Left ventricle myocardium inferior (tissue), 1 donor: ENCODE results near the gene GAB1. TPM values are rescaled to one million over a fixed set of nuclear protein-coding genes. Genes with fewer than 3 reads are reported as not detected.

ENCODE experiments used
- DNase-seq: peaks from one replicate; pipeline ENCODE4 v3.0.0-alpha.2; 2020
- H3K27ac ChIP-seq: fragments of 200-600 bp; replicated peaks from 2 replicates; pipeline ENCODE4 v1.8.0; 2021
- H3K27me3 ChIP-seq: fragments of 200-600 bp; 2 replicates; pipeline ENCODE4 v1.8.0; 2021; ENCODE audit warnings: low read depth
- H3K36me3 ChIP-seq: fragments of 200-600 bp; 2 replicates; pipeline ENCODE4 v1.8.0; 2021
- H3K4me1 ChIP-seq: fragments of 200-600 bp; 2 replicates; pipeline ENCODE4 v1.8.0; 2021
- H3K4me3 ChIP-seq: fragments of 200-600 bp; 2 replicates; pipeline ENCODE4 v1.8.0; 2021; ENCODE audit warnings: mild to moderate bottlenecking, moderate library complexity
- H3K9me3 ChIP-seq: fragments of 200-600 bp; replicated peaks from 2 replicates; pipeline ENCODE4 v1.8.0; 2021
- CTCF ChIP-seq: fragments of 200-600 bp; IDR thresholded peaks from 2 replicates; pipeline ENCODE4 v1.8.0; 2021; ENCODE audit warnings: antibody characterized with exemption, mild to moderate bottlenecking, borderline replicate concordance
- intact Hi-C: fragments of 100-400 bp; cut with micrococcal nuclease; formaldehyde crosslinking; loops from one replicate; pipeline ENCODE4 v1.11.0; 2022
- total RNA-seq: library from RNA; stranded (reverse); fragmentation: NEBNext Ultra II Directional; extraction: Animal tissue kit (Norgen Biotek cat#: 25700); gene quantifications from one replicate; pipeline ENCODE4 v1.2.1, GENCODE V29; 2021
- donor health status: DM: no; HTN: yes; CAD: no; lungs with severe emphysema.

GAB1 gene
- total RNA-seq, 1 donor from 2014 or later, result 87.1 TPM

GRCh38 chr4:143389579-143390195 lies 53.0 kb downstream of the GAB1 start:
- H3K4me3 ChIP-seq, result no peak overlapping the region
- H3K4me1 ChIP-seq, result peaks cover 97% of the 10 kb centered on the region
- H3K36me3 ChIP-seq, result no peaks in the 10 kb centered on the region
- H3K27me3 ChIP-seq, result no peaks in the 10 kb centered on the region
- no peak for TF ChIP-seq CTCF
- H3K27ac ChIP-seq, result peak overlapping the region; percentile 71
- no peak for DNase-seq
- no peaks in the 10 kb centered on the region for H3K9me3 ChIP-seq
- intact Hi-C loops, result no loop called here

- intact Hi-C loops, result no loop called here
Measured at GRCh38 chr4:143390764-143391163, 54.1 kb downstream of the GAB1 start.

GRCh38 chr4:143391261-143391660 lies 54.6 kb downstream of the GAB1 start:
- no peaks in the 10 kb centered on the region for H3K36me3 ChIP-seq
- H3K4me1 ChIP-seq, result peaks cover 99% of the 10 kb centered on the region
- no peaks in the 10 kb centered on the region for H3K27me3 ChIP-seq
- no peak for DNase-seq
- intact Hi-C loops, result no loop called here
- peak overlapping the region; percentile 71 for H3K27ac ChIP-seq
- H3K9me3 ChIP-seq, result no peaks in the 10 kb centered on the region
- peak overlapping the region; percentile 27 for H3K4me3 ChIP-seq
- TF ChIP-seq CTCF, result no peak

More at GRCh38 chr4:143390764-143391163, 54.1 kb downstream of the GAB1 start:
- H3K36me3 ChIP-seq, result no peaks in the 10 kb centered on the region
- no peaks in the 10 kb centered on the region for H3K9me3 ChIP-seq
- DNase-seq, result no peak
- H3K4me1 ChIP-seq, result peaks cover 97% of the 10 kb centered on the region
- no peaks in the 10 kb centered on the region for H3K27me3 ChIP-seq
- no peak for TF ChIP-seq CTCF
- no peak overlapping the region for H3K4me3 ChIP-seq
- H3K27ac ChIP-seq, result peak overlapping the region; percentile 71

- Histone ChIP-seq H3K27ac (peak overlapping the region; percentile 71), H3K4me3 (peak overlapping the region; percentile 27), H3K27me3 (no peaks in the 10 kb centered on the region), H3K4me1 (peaks cover 99% of the 10 kb centered on the region), H3K9me3 (no peaks in the 10 kb centered on the region), H3K36me3 (no peaks in the 10 kb centered on the region)
- DNase-seq, result no peak
- TF ChIP-seq CTCF, result no peak
- intact Hi-C loops, result no loop called here
Measured at GRCh38 chr4:143391895-143392294, 55.2 kb downstream of the GAB1 start.

GRCh38 chr4:143393195-143393594 lies 56.5 kb downstream of the GAB1 start:
- Histone ChIP-seq H3K4me1 (peaks cover 99% of the 10 kb centered on the region), H3K9me3 (no peaks in the 10 kb centered on the region), H3K4me3 (no peak overlapping the region), H3K36me3 (no peaks in the 10 kb centered on the region), H3K27me3 (no peaks in the 10 kb centered on the region), H3K27ac (peak overlapping the region; percentile 71)
- intact Hi-C loops, result no loop called here
- no peak for TF ChIP-seq CTCF
- DNase-seq, result no peak
